ENCODE measurements around the gene ABI2. TPM values are rescaled to one million over a fixed set of nuclear protein-coding genes. Genes with fewer than 3 reads are reported as not detected.

Gene ABI2
- total RNA-seq, 1 donor from 2014 or later: 23.7 TPM

- DNase-seq: peak; percentile 66
Measured at GRCh38 chr2:203484266-203485112, 156.3 kb downstream of the ABI2 start.

GRCh38 chr2:203489531-203489930 is 161.3 kb downstream of the ABI2 start:
- no peak for DNase-seq

GRCh38 chr2:203490391-203490790 is 162.2 kb downstream of the ABI2 start:
- no peak for DNase-seq

- DNase-seq: no peak
Measured at GRCh38 chr2:203492965-203493364, 164.8 kb downstream of the ABI2 start.

Other genes starting within 250 kb of the ABI2 start
- 45.8 and 47.6 TPM in 2 replicates for gene CYP20A1, start 89.4 kb upstream of the ABI2 start, total RNA-seq
- gene RAPH1, start 206.9 kb downstream of the ABI2 start, total RNA-seq: 38.6 and 67.8 TPM in 2 replicates

Measured in dermis blood vessel endothelial cell (primary cell).